ENCODE results near the gene OLFM3.

OLFM3 gene
- total RNA-seq: 0 to 0.18 (median 0) reads per million in 4 experiments

GRCh38 chr1:101996825-101997465 lies at the start of gene OLFM3:
Gene OLFM3, minus strand, starts transcription at chr1:101996926.
- DNase-seq: no peak

- no peak for DNase-seq
These were observed 49.0 kb upstream of the OLFM3 start for GRCh38 chr1:102045752-102046151.

GRCh38 chr1:102032534-102032933 lies 35.8 kb upstream of the OLFM3 start:
- DNase-seq: no peak

GRCh38 chr1:102019530-102019929 lies 22.8 kb upstream of the OLFM3 start:
- DNase-seq: no peak

GRCh38 chr1:102015728-102016127 lies 19.0 kb upstream of the OLFM3 start:
- DNase-seq: no peak

- no peak for DNase-seq
These were observed 5.3 kb upstream of the OLFM3 start for GRCh38 chr1:102002057-102002456.

- DNase-seq: no peak
These were observed 561 bp downstream of the OLFM3 start for GRCh38 chr1:101995984-101996745.

GRCh38 chr1:101993710-101994109 lies 3.0 kb downstream of the OLFM3 start:
- no peak for DNase-seq

GRCh38 chr1:101992821-101993575 lies 3.7 kb downstream of the OLFM3 start:
- DNase-seq: no peak

- no peak for DNase-seq
These were observed 15.8 kb downstream of the OLFM3 start for GRCh38 chr1:101980974-101981373.

GRCh38 chr1:101977266-101977665 lies 19.5 kb downstream of the OLFM3 start:
- no peak for DNase-seq

GRCh38 chr1:101976161-101976560 lies 20.6 kb downstream of the OLFM3 start:
- DNase-seq: no peak

GRCh38 chr1:101975371-101975770 lies 21.4 kb downstream of the OLFM3 start:
- no peak for DNase-seq

GRCh38 chr1:101974599-101975274 lies 22.0 kb downstream of the OLFM3 start:
- DNase-seq: no peak

- no peak for DNase-seq
These were observed 25.4 kb downstream of the OLFM3 start for GRCh38 chr1:101971304-101971703.

GRCh38 chr1:101967871-101968270 lies 28.9 kb downstream of the OLFM3 start:
- no peak for DNase-seq

- no peak for DNase-seq
These were observed 31.4 kb downstream of the OLFM3 start for GRCh38 chr1:101965341-101965740.

GRCh38 chr1:101964708-101965107 lies 32.0 kb downstream of the OLFM3 start:
- DNase-seq: no peak

- no peak for DNase-seq
These were observed 36.6 kb downstream of the OLFM3 start for GRCh38 chr1:101960142-101960541.

- DNase-seq: no peak
These were observed 37.3 kb downstream of the OLFM3 start for GRCh38 chr1:101959456-101959855.

GRCh38 chr1:101957771-101958170 lies 39.0 kb downstream of the OLFM3 start:
- DNase-seq: no peak

- DNase-seq: no peak
These were observed 43.1 kb downstream of the OLFM3 start for GRCh38 chr1:101953623-101954022.

- DNase-seq: no peak
These were observed 50.8 kb downstream of the OLFM3 start for GRCh38 chr1:101945884-101946283.

All from effector CD8-positive, alpha-beta T cell (primary cell).